Astrocyte (in vitro differentiated cells and primary cell): ENCODE results near the gene LRRC27. TPM values are rescaled to one million over a fixed set of nuclear protein-coding genes. Genes with fewer than 3 reads are reported as not detected.

ENCODE experiments used
- DNase-seq: peaks from one replicate; pipeline ENCODE4 v3.0.0-alpha.2; 2010; ENCODE audit warnings: low read depth
- FAIRE-seq: peaks from 2 replicates; lab custom pipeline; 2011; peaks lifted over from hg19 to GRCh38; lab: Jason Lieb, UNC
- H2AFZ ChIP-seq: 2 replicates; pipeline ENCODE4 v1.6.0; 2012; ENCODE audit warnings: low read depth, low read length, inconsistent platforms
- H3K27ac ChIP-seq: 2 replicates; pipeline ENCODE4 v1.5.1; 2011; ENCODE audit warnings: low read depth, low read length, inconsistent platforms
- H3K27me3 ChIP-seq: 2 replicates; pipeline ENCODE4 v1.6.0; 2011; ENCODE audit warnings: low read length, inconsistent platforms; ENCODE audit not compliant: insufficient read depth
- H3K36me3 ChIP-seq: 2 replicates; pipeline ENCODE4 v1.5.1; 2011; ENCODE audit warnings: low read length, inconsistent platforms; ENCODE audit not compliant: insufficient read depth
- H3K4me1 ChIP-seq: 2 replicates; pipeline ENCODE4 v1.5.1; 2011; ENCODE audit warnings: low read length, inconsistent platforms; ENCODE audit not compliant: insufficient read depth
- H3K4me2 ChIP-seq: 2 replicates; pipeline ENCODE4 v1.6.0; 2012; ENCODE audit warnings: low read length, inconsistent platforms
- H3K4me3 ChIP-seq: 2 replicates; pipeline ENCODE4 v1.5.1; 2011; ENCODE audit warnings: low read depth, mild to moderate bottlenecking, low read length, inconsistent platforms; ENCODE audit not compliant: insufficient read depth
- H3K79me2 ChIP-seq: 2 replicates; pipeline ENCODE4 v1.6.0; 2012; ENCODE audit warnings: mild to moderate bottlenecking, low read length, inconsistent platforms; ENCODE audit not compliant: insufficient read depth
- H3K9ac ChIP-seq: 2 replicates; pipeline ENCODE4 v1.6.0; 2012; ENCODE audit warnings: mild to moderate bottlenecking, low read length, inconsistent platforms
- H3K9me3 ChIP-seq: 2 replicates; pipeline ENCODE4 v1.5.1; 2012; ENCODE audit warnings: low read depth, mild to moderate bottlenecking, low read length, inconsistent platforms; ENCODE audit not compliant: insufficient read depth
- H4K20me1 ChIP-seq: 2 replicates; pipeline ENCODE4 v1.6.0; 2012; ENCODE audit warnings: low read length, inconsistent platforms; ENCODE audit not compliant: insufficient read depth
- H3K27ac Mint-ChIP-seq: one replicate; pipeline ENCODE4 v1.8.0; 2021; ENCODE audit warnings: mild to moderate bottlenecking, mixed read lengths; ENCODE audit not compliant: unreplicated experiment
- H3K27me3 Mint-ChIP-seq: one replicate; pipeline ENCODE4 v1.8.0; 2021; ENCODE audit warnings: low read depth, mixed read lengths; ENCODE audit not compliant: unreplicated experiment
- H3K36me3 Mint-ChIP-seq: one replicate; pipeline ENCODE4 v1.8.0; 2021; ENCODE audit warnings: low read depth, mixed read lengths; ENCODE audit not compliant: unreplicated experiment
- H3K4me1 Mint-ChIP-seq: one replicate; pipeline ENCODE4 v1.8.0; 2021; ENCODE audit warnings: low read depth, mixed read lengths; ENCODE audit not compliant: unreplicated experiment
- H3K4me3 Mint-ChIP-seq: one replicate; pipeline ENCODE4 v1.8.0; 2021; ENCODE audit warnings: mild to moderate bottlenecking, moderate library complexity, mixed read lengths; ENCODE audit not compliant: unreplicated experiment
- H3K9me3 Mint-ChIP-seq: one replicate; pipeline ENCODE4 v1.8.0; 2021; ENCODE audit warnings: mild to moderate bottlenecking, mixed read lengths; ENCODE audit not compliant: unreplicated experiment
- CTCF ChIP-seq: IDR thresholded peaks from 2 replicates; pipeline ENCODE4 v1.5.1; 2011; ENCODE audit warnings: low read depth, mild to moderate bottlenecking, inconsistent platforms, low read length, moderate library complexity; ENCODE audit not compliant: insufficient read depth
- EZH2 ChIP-seq: IDR thresholded peaks from 2 replicates; pipeline ENCODE4 v1.6.1; 2012; ENCODE audit warnings: mild to moderate bottlenecking, low read length, inconsistent platforms; ENCODE audit not compliant: insufficient read depth
- total RNA-seq: library from RNA; stranded (reverse); gene quantifications from 2 replicates; pipeline ENCODE4 v1.2.1, GENCODE V29; 2021

Gene LRRC27
- total RNA-seq, 1 donor from 2014 or later: 8.0 TPM

- Histone ChIP-seq H3K4me3 (no peak overlapping the region), H3K4me2 (no peak overlapping the region), H3K4me1 (peaks cover 9% of the 10 kb centered on the region), H3K27ac (no peak overlapping the region), H3K79me2 (no peaks in the 10 kb centered on the region), H3K9ac (no peak overlapping the region), H2AFZ (no peak overlapping the region), H3K9me3 (no peaks in the 10 kb centered on the region), H3K36me3 (no peaks in the 10 kb centered on the region), H3K27me3 (no peaks in the 10 kb centered on the region), H4K20me1 (peaks cover 1% of the 10 kb centered on the region)
- Mint-ChIP-seq H3K27me3 (no peaks in the 10 kb centered on the region), H3K9me3 (no peaks in the 10 kb centered on the region), H3K36me3 (peaks cover 2% of the 10 kb centered on the region), H3K4me3 (no peak overlapping the region), H3K4me1 (peaks cover 15% of the 10 kb centered on the region), H3K27ac (no peak overlapping the region)
- FAIRE-seq (no peak), DNase-seq (no peak)
- TF ChIP-seq EZH2 (no peak), CTCF (no peak)
These were observed 88.5 kb downstream of the LRRC27 start for GRCh38 chr10:132420469-132420980.

DNA sequence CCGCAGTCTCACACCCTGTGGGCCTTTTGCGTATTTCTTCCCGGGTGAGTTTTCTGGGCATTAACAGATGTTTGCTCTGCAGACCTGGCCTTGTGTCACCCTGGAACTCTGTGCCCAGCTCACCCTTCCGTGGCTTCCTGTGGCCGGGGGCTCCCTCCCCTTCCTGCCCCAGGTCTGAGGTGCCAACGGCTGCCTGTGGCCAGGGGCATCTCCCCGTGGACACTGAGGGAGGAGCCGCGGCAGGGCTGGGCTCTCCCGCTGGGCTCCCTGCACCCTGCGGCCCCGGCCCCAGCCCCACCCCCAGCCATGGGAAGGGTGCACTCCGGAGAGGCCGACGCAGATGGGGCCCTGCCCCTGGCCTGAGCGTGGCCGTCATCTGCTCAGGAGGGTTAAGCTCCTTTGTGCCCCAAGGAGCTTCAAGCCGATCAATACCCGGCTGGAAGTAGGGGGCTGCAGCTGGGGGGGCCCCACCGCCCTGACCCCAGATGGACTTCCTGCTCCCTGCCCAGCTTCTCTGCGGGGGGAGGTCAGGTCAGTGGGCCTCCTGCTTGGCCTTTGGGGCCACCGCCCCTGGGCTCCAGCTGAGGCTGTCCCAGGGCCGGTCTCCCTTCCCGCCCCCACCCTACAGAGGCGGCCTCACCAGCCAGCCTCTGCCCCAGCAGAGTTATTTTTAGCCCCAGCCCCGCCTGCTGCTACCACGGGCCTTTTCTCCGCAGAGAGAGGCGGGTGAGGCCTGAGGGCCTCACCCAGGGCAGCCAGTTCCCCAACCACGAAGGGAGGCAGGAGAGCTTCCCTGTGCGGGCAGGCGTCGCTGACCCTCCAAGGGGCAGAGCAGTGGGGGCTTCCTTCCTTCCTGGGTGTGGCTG is 89.2 kb downstream of the LRRC27 start:
- Histone ChIP-seq H3K4me3 (no peak overlapping the region), H3K9me3 (no peaks in the 10 kb centered on the region), H3K27ac (no peak overlapping the region), H3K79me2 (no peaks in the 10 kb centered on the region), H3K27me3 (no peaks in the 10 kb centered on the region), H2AFZ (no peak overlapping the region), H3K9ac (peak overlapping the region; percentile 59), H3K36me3 (no peaks in the 10 kb centered on the region), H3K4me1 (peaks cover 9% of the 10 kb centered on the region), H3K4me2 (peak overlapping the region; percentile 47), H4K20me1 (no peaks in the 10 kb centered on the region)
- TF ChIP-seq CTCF: no peak
- no peak for TF ChIP-seq EZH2
- H3K9me3 Mint-ChIP-seq: no peaks in the 10 kb centered on the region
- H3K27me3 Mint-ChIP-seq: no peaks in the 10 kb centered on the region
- H3K27ac Mint-ChIP-seq: no peak overlapping the region
- H3K4me1 Mint-ChIP-seq: peaks cover 14% of the 10 kb centered on the region
- DNase-seq (peak; percentile 27), FAIRE-seq (no peak)
- H3K4me3 Mint-ChIP-seq: no peak overlapping the region
- peaks cover 2% of the 10 kb centered on the region for H3K36me3 Mint-ChIP-seq
